CD4-positive, alpha-beta T cell treated with Interleukin-15 for 4 hours (primary cell): ENCODE data around the gene PYY.
A peak's percentile ranks its signal among the peaks of the same experiment; 100 is the strongest.
"Not testable (repeated sequence)": the region's sequence is repeated elsewhere in the genome, so short reads cannot be mapped to it uniquely, and the experiment has no call there.

Source experiments
- DNase-seq: peaks from one replicate; pipeline ENCODE4 v3.0.0-alpha.2; 2020; ENCODE audit warnings: low spot score

PYY gene

DNA sequence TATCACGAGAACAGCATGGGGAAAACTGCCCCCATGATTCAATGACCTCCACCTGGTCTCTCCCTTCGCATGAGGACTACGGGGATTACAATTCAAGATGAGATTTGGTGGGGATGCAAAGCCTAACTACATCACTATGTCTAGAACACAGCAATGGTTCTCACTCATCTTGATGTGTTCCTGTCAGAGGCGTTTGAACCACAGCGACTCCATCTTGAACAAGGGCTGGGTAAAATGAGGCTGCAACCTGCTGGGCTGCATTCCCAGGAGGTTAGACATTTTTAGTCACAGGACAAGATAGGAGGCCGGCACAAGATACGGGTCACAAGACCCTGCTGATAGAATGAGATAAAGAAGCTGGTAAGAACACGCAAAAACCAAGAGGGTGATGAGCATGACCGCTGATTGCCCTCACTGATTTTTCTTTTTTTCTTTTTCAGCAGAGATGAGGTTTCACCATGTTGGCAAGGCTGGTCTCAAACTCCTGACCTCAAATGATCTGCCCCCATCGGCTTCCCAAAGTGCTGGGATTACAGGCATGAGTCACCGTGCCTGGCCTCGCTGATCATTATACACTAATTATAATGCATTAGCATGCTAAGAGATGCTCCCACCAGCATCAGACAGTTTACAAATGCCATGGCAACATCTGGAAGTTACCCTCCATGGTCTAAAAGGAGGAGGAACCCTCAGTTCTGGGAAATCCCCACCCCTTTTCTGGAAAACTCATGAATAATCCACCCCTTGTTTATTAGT, 8.5 kb downstream of the PYY start:
- DNase-seq = no peak

DNA sequence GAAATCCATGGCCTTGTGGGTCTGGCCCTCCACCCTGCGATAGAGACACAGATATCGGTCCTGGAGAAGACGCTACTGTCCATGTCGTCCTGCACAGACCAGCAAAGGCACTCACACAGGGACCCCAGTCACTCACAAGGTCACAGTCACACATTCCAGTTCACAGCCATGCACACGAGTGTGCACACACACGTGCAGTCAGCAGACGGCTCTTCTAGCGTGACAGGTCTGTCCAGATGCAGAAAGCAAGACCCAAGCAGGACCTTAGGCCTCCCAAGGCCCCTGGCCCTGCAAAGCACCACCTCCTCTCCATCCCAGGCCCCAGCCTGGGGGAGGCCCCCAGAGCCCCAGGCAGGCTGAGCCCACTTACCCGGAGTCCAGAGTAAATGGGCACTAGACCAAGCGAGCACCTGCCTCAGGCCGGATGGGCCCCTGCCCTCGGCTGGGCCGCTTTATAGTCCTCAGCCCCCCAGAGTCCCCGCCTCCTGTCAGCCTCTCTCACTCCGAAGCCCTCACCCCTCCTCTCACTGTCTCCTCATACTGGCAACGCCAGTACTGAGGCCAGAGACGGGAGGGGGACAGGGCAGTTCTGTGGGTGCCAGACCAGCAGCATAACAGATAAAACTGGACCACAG, 11.6 kb downstream of the PYY start, which contains the start of gene PPY:
PPY (minus strand) TSS at position 426 of the 635 bp plus-strand sequence. CDS start 822 bp downstream, outside the sequence.
- DNase-seq = no peak

DNA sequence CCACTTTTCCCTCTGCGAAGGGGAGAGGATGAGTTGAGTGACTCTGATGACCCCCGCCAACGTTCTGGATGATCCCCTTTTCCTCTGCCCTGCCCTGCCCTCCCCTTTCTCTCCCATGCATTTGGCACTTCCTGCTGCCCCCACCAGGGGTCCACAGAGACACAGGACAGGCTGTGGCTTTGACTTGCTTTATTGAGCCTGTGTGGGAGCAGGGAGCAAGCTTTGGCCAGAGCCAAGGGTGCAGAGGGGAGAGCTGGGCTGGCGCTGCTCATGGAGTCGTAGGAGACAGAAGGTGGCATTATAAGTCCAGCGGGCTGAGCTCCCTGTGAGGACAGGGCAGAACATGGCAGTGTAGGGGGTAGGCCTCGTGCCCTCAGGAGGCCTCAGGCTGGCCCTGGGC, 13.1 kb downstream of the PYY start:
- no peak for DNase-seq

DNA sequence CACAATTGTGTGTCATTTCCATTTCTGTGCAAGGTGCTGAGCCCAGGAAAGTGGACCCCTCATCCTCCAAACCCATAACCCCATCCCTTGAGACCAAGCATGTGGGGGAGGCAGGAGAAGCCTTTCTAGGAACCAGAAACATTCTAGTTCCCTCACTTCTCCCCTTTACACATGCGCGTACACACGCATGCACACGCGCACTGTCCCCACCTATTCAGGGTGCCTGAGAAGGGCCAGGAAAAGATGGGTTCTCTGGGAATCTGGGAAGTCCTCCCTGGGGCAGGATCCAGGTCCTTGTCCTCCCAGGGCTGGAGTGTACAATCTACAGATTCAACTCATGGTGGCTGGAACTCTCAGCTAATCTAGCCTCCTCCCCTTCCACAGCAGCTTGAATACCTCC, 13.9 kb downstream of the PYY start:
- no peak for DNase-seq

DNA sequence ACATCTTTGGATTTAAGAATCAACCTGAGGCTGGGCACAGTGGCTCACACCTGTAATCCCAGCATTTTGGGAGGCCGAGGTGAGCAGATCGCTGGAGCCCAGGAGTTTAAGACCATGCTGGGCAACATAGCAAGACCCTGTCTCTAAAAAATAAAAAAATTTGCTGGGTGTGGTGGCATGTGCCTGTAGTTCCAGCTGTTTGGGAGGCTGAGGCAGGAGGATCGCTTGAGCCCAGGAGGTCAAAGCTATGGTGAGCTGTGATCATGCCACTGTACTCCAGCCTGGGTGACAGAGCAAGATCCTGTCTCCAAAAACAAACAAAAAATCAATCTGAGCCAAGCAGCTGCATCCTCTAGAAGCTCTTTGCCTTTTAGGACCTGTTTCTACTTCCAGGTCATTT, 14.3 kb downstream of the PYY start:
- DNase-seq = not testable (repeated sequence)

DNA sequence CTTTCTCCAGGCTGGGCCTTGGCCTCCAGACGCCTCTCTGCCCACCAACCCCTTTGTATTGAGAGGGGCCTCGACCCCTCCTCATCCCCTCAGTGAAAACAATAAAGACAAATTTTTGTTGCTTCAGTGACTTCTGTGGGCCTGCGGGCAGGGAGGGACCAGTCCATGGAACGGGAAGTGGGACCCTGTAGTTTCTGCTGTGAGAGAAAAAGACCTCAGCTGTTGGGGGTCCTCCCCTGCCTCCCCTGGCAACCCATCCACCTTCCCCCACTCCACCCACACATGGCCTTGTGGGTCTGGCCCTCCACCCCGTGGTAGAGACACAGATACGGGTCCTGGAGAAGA, 14.9 kb downstream of the PYY start:
- no peak for DNase-seq

DNA sequence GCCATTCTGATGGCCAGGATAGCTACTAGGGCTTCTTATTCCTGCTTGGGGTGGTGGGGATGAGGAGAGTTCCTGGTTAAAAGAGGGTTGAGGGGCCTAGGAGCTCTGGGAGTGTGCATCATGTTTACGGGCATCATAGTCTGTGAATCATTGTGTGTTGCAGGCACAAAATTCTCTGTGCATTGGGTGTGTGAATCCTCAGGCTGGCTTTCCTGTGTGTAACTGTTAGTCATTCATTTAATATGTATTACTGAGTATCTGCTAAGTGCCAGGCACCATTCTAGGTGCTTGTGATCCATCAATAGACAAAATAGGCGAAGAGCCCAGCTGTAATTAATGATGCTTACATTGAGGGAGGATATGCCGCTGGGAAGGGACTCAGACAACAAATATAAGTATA, 17.3 kb downstream of the PYY start:
- DNase-seq = no peak

DNA sequence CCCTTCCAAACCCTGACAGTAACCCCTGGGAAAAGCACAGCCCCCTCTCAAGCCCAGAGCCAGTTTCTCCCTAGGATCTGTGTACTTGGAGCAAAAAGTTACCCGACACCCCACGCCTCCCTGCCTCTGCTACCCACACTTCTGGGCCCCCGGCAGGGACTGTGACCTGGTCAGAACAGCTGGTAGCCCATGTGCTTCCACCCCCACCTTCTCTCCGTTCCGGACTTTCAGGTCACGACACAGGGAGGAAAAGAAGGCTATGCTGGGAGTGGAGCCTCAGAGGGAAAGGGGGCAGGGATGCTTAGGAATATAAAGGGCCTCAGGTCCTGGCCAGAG, 17.8 kb downstream of the PYY start:
- DNase-seq = no peak

DNA sequence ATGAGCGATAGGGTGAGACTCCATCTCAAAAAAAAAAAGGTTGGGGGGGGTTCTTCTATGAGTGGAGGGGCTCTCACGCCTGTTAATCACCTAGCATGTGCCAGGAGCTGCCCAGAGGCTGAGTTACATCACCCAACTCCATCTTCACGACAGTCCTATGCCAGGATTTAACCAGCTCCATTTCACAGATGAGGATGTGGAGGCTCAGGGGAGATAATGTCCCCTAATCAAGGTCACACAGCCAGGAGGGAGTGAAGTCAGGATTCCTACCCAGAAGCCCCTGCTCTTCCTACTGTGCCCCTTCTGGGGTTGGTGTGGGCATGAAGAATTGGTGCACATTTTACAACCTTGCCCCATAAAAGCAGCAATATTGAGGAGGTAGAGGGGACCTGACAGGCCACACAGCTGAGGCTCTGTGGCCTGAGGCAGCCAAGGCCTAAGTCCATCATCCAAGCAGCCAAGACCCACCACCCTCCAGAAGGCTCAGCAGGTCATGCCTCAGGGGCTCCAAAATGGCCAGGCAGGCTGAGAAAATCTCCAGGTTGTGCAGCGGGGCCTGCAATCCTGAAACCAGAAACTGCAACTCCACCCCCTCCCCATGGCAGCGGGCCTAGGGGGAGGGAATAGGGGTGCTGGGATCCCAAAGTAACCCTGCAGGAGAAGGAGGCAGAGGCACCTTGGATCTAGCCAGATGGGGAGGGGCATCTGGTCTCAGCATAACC, 18.4 kb downstream of the PYY start:
- no peak for DNase-seq

DNA sequence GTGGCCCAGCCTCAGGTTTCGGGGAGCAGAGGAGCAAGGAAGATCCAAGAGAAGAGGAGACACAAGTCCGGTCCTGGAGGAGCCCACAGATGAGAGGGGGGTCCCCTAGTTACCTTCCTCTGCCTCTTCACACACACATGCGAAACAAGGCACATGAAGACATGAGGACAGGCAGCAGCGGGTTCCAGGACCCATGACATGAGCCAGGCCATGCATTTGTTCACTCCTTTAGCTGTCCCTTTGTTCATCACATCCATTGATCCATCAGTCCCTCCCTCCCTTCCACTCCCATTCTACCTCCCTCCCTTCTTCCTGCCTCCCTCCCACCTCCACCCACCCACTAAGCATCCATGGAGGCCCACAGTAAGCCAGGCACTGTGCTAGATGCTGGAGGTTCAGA, 20.8 kb downstream of the PYY start:
- no peak for DNase-seq

DNA sequence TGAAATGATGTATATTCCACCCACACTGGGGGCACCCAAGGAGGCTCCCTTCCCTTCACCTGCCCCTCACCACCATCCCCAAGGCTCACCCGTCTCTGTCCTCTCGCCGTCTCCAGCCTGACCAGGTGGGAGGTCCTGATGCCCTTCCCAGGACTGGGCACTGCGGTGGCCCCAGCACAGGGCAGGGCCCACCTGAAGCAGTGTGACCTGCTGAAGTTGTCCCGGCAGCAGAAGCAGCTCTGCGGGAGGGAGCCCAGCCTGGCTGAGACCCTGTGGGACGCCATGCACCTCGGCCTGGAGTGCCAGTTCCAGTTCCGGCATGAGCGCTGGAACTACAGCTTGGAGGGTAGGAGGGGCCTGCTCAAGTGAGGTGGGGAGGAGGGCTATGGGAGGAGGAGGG, 21.4 kb downstream of the PYY start:
- no peak for DNase-seq

DNA sequence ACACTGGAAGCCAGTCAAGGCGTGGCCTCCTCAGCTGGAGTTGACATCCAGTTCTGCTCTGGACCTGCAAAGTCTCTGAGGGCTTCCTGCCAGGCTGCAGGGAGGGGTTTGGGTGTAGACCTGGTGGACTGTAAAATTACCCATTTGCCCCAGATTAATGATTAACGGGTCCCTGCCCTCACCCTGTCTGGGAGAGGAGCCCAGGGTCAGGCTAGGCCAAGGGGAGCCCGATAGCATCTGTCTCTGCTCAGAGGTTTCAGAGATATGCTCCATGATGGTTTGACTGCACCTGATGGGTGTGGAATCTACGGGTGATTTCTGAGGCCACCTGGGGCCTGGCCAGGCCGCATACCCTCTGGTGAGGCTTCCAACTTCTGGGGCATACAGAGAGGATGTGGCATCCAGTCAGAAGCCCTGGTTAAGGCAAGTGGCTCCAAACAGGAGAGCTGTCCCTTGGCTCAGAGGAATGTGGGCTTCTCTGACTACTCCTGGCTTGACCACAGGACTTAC, 22.6 kb downstream of the PYY start:
- no peak for DNase-seq

DNA sequence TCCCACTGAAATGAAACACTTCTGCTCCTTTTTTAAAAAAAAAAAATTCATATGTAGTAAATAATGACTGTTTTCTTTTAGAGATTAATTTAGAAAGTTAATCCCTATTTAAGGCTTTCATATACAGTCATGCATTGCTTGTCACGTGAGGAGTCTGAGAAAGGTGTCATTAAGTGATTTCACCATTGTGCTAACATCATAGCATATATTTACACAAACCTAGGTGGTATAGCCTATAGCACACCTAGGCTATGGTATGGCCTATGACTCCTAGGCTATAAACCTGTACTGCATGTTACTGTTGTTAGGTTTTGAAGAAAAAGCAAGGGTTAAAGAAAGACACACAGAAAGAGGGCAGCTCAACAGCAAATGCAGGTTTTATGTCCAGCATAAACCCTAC, 25.1 kb downstream of the PYY start:
- no peak for DNase-seq

DNA sequence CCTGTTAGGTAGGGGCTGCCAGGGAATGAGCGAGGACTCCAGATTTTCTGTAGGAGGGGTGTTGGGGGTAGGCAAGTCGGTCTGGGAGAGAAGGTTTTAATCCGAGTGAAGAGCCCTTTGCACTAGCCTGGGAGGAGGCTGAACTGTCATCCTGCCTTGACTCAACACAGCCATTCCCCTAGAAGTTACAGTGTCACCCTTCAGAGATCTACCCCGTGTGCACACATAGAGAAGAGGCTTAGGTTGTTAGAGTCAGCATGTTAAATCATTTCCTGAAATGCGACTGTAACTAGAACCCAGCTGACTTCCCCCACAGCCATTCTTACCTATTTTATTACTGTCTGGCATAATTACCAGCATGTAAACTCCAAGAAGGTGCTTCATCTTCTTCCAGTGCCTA, 25.8 kb downstream of the PYY start:
- not testable (repeated sequence) for DNase-seq

DNA sequence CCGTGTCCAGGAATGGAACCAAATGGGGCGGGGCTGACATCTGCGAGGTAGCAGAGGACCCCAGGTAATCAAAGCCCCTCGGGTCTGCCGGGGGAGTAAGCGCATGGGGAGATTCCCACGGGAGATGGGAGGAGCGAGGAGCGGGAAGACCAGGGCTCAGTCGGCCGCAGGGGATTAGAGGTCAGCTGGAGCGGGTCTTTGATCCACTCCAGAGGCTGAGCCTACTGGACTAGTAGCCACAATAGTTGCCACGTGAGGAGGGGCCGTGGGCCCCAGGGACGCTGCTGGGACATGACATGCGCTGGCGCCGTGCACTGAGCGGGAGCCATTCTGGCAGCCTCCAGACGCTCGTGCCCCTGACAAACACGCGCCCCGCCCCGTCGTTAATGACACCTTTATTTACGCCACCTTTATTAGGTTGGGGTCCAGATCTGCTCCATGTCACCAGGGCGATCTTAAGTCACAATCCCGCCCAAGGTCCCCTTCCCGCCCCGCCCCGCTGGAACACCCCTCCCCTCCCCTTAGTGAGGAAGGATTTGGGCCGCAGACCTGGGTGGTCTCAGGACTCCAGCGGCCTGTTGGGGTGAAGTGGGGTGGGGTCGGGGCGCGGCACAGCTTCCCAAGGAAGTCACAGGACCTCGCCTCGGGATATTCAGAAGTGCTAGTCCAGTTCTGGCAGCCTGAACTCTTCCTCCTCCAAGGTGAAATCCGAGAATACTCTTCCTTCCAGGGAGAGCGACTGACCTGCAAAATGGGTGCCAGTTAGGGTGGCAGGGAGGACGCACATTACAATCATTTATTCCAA, 26.5 kb downstream of the PYY start:
- no peak for DNase-seq

DNA sequence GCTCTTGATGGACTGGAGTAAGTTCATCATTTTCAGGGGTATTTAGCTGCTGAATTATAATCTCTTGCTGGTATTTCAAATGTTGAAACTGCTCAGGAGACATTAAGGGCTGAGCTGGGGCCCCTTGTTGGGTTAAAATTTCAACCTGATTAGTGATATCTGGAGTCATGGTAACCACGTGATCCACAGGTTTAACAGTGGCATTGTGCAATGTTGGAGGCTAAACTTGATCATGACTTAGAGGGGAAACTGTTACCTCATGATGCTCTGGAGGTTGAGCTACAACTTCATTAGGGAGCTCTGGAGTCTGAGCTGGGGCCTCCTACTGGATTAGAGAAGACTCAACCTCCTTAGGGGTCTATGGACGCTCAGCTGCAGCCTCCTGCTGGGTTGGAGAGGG, 29.2 kb downstream of the PYY start:
- DNase-seq = no peak

DNA sequence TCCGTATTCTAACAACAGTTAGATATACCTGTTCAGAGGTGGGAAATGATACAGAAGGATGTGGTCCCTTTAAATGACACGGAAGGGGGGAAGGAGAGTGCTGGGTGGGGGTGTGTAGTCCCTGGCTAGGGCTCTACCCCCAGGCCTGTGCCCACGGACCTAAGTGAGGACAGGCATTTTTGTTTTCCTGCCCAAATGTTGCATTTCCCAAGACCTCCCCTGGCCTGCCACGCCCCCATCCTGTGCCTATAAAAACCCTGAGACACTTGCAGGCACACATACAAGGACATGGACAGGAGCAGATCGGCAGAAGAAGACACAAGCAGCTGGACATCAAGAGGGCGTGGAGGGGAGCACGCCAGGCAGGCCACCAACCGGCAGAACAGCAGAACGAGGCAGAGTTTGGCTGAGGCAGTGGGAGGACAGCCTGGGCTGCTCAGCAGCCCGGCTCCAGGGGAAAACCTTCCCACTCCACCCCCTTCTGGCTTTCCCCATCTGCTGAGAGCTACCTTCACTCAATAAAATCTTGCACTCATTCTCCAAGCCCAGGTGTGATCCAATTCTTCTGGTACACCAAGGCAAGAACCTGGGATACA, 33.1 kb downstream of the PYY start:
- no peak for DNase-seq

DNA sequence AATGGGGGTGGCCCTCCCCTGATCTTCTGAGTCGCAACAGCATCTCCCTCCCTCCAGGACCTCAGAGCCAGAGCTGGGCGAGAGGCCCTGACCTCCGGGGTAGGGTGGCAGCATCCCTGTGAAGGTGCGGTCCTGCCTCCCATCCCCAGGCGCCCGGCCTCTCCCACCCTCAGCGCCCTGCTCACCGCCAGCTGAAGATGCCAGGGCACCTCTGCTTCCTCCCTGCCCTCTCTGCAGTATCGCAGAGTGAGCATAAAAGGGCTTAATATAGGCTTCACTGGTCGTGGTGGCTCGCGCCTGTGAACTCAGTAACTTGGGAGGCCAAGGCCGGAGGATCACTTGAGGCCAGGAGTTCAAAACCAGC, 35.7 kb downstream of the PYY start:
- no peak for DNase-seq

DNA sequence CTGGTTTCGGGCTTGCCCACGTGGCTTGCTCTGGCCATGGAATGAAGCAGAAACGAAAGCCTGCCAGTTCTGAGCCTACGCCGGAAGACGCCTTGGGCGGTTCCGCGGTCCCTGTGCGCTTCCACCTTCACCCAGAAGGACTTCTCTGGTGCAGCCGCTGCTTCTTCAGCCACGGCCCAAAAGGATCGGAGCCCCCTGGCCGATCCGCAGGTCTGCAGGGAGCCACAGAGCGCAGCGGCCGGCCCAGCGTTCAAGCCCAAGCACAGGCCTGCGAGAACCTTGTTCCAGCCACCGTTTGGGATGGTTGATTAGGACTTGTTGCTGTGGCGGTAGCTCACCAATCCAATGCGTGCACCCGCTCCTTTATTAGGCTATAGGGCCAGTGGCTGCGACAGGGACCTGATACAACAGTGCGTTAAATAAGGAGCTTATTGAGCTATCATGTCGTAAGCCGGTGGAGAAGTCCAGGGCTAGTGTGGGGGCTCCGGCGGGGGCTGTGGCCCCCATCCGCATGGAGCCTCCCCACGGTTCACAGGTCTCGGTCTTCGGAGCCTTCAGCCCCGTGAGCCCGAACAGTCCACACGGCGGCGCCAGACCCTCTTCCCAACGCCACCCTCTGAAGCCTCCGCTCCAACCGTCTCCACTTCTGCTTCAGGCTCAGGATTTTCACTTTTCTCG, 36.3 kb downstream of the PYY start:
- DNase-seq = peak; percentile 37

DNA sequence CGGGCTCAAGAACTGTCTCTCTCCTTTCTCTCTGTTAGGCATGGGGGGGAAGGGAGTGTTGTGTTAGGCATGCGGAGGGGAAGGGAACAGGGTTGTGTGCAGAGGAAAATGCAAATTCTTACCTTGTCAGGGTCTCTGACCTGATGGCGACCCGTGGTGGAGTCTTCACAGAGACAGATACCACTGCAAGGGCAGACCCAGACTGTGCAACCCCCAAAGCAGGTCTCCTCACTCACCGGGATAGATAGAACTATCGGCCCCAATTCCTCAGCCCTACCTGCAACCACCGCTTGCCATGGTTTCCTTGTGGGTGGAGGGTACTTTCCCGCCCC, 36.8 kb downstream of the PYY start:
- no peak for DNase-seq

DNA sequence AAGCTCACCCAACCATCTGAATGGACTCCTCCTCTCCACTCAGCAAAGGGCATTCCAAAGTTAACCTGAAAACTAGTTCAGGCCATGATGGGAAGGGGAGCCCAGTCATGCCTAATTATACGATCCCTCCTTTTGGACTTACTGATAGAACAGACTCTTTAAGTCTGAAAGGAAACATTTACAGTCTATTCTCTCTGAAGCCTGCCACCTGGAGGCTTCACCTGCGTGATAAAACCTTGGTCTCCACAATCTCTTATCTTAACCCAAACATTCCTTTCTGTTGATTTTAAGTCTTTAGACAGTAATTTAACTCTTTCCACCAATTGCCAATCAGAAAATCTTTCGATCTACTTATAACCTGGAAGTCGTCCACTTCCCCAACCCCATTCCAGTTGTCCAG, 37.4 kb downstream of the PYY start:
- no peak for DNase-seq

DNA sequence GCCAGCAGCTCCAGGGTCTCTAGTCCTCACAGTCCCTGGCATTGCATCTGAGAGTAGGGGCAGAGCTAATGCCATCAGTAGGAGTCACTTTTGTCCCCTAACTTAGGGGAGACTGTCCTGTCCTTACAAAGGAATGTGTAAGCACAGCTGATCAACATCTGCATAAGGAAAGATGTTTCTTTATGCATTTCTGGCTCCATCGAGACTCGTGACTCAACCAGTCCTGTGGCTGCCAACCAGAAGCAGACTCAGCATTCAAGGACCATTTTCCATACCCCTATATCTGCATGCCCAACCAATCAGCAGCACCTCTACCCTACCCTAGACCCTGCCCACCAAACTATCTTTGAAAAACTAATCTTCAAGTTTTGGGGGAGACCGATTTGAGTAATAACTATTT, 38.2 kb downstream of the PYY start:
- no peak for DNase-seq
